C1 segment of cervical spinal cord (tissue), 14 donors: ENCODE measurements around the gene SRC.

ENCODE experiments used
- DNase-seq, 14 donors: peaks; one replicate each; lab custom pipeline; 2025; lab: John Stamatoyannopoulos, UW

The SRC gene

DNA sequence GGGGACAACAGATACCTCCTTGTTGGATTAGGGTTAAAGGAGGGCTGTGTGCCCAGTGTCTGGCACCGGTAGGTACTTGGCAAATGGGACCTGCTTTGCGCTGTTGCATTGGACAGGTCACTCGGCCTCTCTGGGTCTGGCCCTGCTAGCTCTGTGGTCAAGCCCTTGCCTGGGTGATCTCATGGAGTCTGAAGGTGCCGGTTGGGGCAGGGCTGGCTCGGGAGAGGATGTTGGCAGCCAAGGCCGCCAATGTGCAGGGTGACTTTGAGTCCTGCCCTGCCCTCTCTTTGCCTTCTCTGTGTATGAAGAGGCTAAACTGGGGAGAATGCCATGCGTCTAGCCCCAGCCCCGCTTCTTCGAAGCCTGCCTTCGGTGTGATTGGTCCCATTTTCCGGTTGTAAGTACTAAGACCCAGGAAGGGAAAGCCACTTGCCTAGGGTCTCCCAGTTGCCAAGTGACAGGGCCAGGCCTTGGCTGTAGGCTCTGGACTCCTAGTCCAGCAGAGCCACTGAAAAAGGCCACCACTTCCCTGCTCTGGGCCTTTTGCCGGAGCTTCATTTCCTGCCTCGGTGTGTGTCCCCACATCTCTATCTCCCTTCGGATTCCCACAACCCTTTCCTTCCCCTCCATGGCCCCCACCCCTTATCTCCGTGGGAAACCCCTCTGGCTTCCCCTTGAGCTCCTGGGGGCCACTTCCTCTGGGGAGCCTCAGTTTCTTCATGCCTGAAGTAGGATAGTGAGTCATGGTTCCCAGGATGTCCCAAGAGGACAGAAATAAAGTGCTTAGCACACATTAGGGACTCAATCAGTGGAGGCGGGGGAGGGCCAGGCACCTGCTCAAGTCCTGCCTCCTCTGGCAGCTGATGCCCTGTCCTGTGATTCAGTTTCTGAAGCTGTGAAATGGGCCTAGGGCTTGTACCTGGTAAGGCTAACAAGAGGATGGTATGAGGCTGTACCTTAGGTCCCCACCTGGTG is 3.9 kb downstream of the SRC start:
- peak in 1 of 14 donors; percentile 21 for DNase-seq

DNA sequence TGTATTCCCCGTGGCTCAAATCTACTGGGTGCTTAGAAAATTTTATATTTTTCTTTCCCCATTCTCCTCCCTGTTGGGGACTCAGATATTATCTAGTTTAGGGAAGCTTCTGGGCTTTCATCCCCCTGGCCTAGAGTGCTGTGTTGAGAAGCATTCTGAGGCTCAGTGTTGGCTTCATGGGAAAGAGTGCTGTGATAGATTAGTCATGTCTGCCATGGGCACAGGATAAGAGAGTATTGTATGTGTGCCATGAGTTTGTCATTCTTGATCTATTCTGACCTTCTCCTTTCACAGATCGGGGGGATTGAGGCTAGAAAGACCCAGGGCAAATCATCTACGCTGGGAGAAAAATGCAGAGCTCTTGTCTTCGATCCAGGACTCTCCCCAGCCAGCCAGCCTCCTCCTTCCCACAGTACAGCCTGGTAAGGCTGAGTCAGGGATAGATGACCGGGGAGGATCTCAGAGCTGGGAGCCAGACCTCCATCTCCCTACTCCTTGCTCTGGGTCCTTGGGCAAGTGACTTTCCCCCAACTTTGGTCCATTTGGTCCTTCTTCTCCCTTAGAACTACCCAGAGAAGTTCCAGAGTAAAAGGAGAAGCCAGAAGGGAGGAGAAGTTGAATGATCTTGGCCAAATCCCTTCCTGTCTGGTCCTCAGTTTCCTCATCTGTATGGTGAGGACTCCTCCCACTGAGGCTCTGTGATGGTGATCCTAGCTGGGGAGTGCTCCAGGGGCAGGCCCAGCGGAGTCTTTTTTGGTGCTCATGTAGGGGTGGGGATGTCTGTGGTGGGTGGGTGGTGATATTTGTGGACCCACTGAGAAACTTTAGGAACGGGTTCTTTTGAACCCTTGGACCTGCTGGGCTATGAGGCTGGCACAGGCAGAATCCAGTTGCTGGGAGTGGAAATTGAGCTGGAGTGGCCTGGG is 5.0 kb downstream of the SRC start:
- DNase-seq: no peak

DNA sequence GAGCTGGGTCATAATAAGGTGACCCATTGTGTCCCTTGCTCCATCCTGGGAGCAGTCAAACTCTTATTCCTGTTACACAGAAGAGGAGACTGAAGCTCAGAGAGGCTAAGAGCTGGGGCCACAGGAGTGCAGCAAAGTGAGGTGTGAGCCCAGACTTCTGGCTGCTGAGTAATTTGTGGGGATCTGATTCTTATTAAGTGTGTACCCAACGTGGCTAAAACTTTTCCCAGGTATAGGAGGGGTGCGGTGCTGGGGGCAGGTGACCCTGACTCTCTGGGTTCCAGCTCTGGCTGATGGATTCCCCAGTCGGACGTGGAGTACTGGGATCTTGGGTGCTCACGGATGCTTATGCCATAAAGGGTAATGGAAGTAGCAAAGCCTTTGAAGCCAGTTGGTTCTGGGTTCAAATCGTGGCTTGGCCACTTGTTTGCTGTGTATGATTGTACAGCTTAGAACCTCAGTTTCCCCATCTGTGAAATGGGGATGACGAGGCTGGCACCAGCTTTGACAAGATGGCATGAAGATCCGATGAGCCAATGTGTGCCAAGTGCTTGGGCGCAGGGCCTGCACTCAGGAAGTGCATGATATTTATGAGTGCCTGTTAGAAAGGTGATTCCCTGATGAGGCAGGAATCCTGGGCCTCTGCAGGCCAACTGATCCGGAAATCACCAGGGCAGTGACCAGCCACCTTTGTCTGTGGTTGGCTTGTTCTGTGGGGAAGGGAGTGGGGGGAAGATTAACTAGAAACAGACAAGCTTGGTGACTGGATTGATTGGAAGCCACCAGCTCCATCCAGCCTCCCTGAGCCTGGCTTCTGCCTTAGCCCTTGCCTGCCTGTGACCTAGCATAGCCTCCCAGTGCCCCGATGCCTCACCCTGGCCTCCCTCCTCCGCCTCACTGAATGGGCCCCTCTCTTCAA is 6.0 kb downstream of the SRC start:
- no peak for DNase-seq

- DNase-seq: no peak
Observed at GRCh38 chr20:37352608-37352980, 6.7 kb downstream of the SRC start.

DNA sequence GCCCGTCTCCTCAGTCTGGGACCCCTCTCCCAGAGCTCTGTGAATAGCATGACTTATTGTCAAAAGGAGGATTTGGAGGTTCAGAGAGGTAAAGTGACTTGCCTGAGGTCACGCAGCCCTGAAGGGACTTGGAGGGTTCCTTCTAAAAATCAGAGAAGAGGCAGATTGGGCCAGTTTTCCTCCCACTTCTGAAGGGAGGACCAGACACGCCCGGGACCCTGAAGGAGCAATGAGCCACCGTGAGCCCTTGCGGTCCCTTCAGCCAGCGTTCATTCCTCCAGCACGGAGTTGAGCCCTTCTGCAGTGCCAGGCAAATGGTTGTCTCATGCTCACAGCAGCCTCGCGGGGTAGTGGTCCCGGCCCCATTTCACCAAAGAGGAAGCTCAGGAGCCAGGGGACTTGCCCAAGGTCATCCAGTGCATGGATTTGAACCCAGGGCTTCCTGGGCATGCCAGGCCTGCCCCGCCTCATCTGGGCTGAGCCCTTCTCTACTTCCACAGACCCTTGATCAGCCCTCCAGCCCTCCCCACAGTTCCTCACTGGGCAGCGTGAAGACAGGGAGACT is 7.4 kb downstream of the SRC start:
- DNase-seq: no peak

- DNase-seq: no peak
Observed at GRCh38 chr20:37354210-37355195, 8.6 kb downstream of the SRC start.

DNA sequence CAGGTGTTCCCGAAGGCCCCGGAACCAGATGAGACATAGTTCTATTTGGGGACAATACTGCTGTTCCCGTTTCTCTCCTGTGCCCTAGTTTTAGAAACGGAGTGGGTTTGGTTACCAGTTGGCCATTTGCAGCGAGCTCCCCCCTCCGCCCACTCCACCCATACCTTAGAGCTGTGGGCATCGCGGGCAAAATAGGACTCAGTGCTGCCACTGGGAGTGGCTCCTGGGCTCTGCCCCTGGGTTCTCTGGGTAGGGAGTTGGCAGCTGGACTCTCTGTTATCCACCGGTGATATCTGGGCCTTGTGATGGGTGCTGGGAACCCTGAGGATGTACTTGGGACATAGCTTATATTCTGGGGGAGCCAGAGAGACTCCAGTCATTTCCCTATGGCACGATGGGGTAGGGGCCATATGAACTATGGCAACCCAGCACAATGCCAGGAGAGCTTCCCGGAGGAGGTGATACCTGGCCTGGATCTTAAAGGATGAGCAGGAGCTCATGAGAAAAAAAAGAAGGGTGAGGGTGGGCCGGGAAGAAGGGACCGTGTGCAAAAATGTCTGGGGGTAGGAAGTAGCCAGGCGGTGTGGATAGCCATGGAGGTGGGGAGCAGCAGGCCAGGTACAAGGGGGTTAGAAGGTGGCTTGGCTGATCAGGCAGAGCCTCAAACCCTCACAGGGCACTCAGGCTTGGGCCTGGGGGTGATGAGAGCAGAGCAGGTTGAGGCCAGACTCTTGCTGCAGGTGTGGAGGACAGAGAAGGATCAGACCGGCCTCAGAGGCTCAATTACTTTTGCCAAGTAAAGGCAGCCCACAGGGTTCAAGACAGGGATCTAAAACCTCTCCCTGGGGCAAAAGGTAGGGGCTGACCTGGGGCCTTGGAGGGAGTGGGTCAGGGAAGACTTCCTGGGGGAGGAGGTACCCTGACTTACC is 9.6 kb downstream of the SRC start:
- DNase-seq: no peak

DNA sequence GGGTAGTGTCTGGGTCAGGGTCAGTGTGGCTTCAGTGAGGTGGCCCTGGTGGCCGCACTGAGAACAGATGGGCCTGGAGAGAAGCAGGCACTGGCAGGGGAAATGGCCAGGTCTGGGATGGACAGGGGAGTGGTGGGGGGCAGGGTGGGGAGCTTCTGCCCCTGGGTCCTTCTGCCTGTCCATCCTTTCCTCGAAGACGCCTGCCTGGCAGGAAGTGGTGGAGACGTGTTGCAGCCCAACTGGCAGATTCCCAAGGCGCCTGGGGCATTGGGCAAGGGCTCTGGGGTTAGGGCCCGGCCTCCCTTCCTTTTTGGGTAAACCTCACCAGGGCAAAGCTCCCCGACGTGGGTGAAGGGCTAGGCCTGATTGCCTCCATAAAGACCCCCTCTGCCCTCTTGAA is 10.4 kb downstream of the SRC start:
- peak in 8 of 14 donors; percentile 16 to 70 (median 30) for DNase-seq

- peak in 2 of 14 donors; percentile 16 to 31 for DNase-seq
Observed at GRCh38 chr20:37356961-37357371, 11.0 kb downstream of the SRC start.

DNA sequence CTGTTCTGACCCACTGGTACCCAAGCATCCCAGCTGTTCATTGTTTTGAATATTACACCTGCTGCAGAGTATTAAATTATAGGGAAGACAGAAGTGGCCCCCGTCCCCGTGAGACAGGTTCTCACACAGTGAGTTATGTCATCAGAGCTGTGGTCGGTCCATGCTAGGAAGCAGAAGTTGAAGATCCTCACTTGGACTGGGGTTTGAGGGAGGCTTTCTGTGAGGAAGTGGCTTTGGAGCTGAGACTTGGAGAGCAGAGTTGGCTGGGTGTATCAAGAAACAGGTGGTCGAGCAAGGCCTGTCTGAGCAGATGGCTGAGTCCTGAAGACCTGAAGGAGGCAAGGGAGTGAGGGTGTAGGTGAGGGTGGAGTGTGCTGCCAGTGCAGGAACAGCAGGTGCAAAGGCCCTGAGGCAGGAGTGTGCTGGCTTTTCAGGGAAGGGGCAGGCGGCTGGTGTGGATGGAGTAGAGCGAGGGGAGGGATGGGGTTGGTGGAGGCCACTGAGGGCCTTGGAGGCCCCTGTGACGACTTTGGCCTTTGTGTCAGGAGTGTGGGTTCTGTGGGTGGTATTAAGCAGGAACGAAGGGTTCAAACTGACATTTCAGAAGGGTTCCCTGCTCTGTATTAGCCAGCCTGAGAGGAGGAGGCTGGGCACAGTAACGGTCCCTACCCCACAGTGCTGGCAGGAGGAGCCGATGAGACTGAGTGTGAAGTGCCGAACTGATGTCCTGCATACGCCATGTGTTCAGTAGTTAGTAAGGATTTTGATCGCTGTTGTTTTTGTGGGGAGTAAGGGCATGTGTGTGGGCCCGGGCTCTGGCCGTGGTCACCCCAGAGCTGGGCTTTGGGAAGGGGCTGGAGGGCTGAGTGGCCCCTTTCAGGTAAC is 11.8 kb downstream of the SRC start:
- peak in 4 of 14 donors; percentile 16 to 30 (median 23) for DNase-seq

DNA sequence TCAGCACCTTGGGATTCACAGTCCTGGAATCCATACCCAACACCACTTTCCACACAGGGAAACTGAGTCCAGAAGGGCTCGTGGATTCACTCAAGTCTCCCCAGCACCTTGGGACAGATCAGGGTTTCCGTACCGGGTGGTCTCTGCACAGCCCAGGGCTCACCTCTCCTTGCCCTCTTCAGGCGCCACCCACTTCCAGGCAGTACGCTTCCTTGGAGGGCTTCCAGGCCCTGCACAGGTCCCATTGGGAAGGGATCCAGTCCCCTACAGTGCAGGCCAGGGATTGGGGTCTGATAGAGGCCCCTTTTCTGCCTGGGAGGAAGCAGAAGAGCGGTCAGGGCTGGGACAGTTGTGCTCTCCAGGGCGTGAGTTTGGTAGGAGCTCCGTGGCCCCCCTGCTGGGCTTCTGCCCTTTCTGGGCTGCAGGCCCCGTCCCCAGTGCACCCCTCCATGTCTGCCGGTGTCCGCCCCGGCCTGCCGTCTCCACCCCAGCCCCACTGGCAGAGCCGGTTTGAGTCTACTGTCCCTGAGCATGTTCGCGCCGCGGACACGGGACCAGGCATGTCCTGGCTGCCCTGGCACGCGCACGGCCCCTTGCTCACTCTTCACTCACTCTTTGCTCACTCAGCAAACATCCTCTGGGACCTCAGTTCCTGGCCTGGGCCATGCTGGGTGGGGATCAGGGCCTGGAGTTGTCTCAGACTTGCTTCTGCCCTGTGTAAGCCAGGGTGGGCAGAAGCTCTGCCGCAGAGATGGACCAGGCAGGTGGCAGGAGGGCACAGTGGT is 12.6 kb downstream of the SRC start:
- DNase-seq: no peak

DNA sequence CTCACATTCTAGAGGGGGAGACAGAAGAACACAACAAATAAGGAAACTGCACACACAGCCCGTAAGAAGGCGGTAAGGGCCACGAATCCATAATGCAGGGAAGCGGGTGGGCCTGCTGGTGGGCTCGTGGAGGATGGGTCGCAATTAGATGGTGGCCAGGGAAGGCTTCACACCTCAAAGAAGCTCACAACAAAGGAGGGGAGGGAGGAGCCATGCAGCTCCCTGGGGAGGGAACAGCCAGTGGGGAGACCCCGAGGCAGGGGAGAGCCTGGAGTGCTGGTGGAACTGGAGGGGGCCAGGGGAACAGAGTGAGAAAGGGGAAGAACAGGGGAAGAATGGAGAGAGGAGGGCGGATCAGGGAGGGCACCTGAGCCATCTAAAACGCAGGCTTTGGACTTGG is 13.4 kb downstream of the SRC start:
- no peak for DNase-seq

DNA sequence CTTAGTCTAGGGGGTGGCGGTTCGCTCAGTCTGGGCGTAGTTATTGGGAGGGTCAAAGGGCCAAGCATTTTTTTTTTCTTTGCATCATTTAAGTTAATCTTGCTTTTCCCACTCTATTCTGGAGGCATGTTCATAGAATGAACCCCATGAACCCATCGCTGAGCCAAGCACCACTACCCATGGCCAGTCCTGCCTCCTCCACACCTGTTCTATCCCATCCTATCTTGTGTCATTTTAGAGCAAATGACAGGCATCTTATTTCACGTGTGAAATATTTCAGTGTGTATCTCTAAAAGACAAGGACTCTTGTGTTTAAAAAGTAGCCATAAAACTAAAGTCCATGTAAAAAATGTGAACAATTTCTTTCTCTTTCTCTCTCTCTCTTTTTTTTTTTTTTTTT is 13.9 kb downstream of the SRC start:
- DNase-seq: no peak

DNA sequence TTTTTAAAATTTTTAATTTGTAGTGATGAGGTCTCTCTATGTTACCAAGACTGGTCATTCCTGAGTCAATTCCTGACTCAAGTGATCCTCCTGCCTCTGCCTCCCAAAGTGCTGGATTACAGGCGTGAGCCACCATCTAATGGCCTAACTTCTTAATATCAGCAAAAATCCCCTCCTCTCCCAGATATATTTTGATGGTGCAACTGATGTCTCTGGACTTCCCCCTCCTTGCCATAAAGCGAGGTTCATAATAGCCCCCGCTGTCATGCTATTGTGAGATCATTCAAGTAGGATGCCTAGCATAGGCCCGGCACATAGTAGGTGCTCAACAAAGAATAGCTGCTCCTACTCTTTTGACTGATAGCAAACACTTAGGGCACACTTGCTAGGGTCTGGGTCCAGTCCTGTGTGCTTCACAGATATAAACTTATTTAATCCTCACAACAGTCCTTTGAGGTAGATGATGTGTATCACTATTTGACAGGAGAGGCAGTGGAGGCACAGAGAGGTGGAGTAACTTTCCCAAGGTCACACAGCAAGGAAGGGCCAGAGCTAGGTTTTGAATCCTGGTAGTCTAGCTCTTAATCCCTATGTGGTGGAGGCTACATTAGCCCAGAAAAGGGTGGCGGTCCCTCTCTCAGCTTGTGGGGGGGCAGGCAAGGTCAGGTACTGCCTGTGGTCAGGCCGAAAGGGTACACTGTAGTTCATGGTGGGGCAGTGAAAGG is 14.6 kb downstream of the SRC start:
- no peak for DNase-seq

- DNase-seq: no peak
Observed at GRCh38 chr20:37361336-37361735, 15.4 kb downstream of the SRC start.

- no peak for DNase-seq
Observed at GRCh38 chr20:37362231-37362792, 16.4 kb downstream of the SRC start.
